NCI-H2227 treated with DMSO at 0.1 percent for 48 hours (cell line): ENCODE measurements around the gene OR56A1.
"Not testable (repeated sequence)": the region's sequence is repeated elsewhere in the genome, so short reads cannot be mapped to it uniquely, and the experiment has no call there.

Experiments used
- DNase-seq: peaks from one replicate; lab custom pipeline; 2025; lab: John Stamatoyannopoulos, UW

The OR56A1 gene, protein sequence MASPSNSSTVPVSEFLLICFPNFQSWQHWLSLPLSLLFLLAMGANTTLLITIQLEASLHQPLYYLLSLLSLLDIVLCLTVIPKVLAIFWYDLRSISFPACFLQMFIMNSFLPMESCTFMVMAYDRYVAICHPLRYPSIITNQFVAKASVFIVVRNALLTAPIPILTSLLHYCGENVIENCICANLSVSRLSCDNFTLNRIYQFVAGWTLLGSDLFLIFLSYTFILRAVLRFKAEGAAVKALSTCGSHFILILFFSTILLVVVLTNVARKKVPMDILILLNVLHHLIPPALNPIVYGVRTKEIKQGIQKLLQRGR

DNA sequence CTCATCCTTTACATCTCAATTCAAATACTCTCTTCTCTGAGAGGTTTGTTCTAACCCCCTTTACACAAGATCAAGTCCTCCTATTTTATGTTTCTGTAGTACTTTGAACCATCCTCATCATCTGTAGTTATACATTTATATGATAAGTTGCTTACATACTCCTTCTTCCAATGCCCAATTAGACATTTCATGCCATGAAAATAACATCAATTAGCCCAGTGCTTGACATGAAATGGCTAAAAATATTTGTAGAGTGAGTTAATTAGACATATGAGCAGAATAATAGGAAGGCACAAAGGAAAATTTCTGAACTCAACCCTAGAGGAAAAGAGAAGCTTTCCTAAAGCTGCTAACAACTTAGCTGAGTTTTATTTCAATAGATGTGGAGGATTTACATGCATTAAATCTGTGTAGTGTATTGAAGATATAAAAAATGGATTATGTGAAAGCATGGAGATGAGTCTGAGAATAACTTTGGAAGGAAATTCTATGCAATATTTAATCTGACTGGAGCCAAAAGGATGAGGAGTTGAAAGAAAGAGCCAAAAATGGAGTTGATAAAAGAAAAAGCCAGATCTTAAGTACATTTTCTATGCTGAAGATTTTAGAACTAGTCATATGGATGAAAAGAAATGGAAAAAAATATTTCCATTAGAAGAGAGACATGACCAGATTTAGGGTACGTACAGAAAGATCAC lies at the start of gene OR56A1:
Gene OR56A1 (minus strand): TSS at position 51 of the 698 bp plus-strand sequence. CDS start 3,066 bp downstream, outside the sequence.
- no peak for DNase-seq

DNA sequence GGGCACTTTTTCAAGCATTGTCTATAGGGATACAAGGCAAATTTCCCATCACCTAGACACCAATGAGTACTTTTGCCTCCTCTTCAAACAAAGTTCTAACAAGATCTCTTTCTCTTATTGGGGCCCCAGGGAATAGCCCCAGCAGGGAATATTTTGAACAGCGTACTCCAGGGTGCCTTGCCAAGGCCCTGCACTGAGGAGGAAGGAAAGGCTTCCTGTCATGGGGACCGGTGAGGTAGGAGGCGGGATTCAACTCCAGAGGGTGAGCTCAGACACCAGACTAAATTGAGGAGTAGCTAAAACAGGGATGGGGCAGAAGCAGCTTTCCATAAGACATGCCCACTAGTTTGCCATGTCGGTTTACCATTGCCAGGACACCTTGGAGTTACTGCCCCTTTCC lies 48.9 kb upstream of the OR56A1 start:
- no peak for DNase-seq

DNA sequence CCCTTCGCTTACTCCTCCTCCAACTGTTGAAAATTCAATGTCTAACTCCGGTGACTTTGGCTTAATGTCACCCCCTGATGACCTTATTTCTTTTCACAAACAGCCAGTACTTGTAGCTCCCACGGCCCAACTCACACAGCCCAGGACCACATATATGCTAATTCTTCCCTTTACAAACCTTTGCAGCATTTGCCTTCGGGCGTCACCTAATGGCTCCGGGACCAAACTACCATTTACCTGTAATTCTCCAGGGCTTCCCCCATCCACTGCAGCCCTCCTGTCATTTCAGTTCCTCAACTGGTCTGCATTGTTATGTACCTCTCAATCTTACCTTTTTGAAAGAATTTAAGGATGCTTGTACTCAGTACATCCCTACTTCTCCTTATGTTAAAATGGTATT lies 47.2 kb upstream of the OR56A1 start:
- DNase-seq: no peak

DNA sequence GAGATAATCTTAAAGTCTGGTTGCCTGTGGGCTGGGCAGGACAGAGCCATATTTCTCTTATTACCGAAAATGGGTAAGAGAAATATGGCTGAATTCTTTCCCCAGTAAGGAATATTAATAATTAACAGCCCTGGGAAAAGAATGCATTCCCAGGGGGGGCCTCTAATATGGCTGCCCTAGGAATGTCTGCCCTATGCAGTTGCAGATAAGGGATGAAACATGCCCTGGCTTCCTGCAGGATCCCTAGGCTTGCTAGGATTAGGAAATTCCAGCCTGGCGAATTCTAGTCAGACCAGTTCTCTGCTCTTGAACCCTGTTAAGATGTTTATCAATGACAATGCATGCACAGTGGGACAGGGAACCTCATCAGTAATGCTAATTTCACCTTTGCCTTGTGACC lies 45.9 kb upstream of the OR56A1 start:
- DNase-seq: not testable (repeated sequence)

DNA sequence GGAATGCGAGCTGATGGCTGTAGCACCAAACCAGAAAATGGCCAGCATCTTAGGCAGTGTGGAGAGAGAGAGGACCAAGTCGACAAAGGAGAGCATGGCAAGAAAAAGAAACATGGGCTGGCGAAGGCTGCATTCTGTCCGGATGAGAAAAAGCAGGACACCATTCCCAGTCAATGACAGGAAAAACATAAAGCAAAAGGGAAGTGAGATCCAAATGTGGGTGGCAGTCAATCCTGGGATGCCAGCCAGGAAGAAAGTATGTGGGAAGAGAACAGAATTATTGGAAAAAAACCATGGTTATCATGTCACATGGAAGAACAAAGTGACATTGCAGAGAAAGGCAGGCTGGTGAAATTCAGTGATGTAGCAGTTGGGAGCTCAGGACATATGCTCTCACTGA lies 36.9 kb upstream of the OR56A1 start:
- no peak for DNase-seq

DNA sequence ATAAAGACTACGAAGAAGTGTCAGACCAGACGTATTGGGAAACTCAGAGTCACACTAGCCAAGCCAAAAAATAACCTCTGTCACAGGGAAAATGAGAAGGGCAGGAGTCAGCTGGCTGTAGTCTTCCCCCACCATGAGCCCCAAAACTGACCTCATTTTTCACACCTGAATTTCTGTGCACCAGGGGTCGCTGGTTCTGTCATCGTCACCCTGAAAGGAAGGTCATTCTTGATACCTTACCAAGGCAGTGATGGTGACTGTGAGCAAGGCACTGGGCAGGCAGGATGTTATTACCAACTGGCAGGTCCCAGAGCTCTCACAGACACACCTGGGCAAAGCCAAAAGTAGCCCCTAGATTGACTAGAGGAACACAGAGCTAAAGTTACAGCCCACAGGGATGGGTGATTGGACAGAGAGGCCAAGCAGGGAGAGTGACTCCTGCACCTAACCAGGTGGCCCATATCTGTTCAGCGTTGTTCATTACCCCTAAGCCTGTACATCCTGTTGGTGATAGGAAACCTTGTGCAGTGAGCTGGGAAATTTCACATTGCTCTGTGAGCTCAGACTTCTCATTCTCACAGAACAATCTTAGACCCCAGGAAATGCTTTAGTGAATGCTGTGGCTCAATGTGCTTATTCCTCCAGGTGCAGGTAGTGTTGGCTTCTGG lies 32.3 kb upstream of the OR56A1 start:
- DNase-seq: no peak

DNA sequence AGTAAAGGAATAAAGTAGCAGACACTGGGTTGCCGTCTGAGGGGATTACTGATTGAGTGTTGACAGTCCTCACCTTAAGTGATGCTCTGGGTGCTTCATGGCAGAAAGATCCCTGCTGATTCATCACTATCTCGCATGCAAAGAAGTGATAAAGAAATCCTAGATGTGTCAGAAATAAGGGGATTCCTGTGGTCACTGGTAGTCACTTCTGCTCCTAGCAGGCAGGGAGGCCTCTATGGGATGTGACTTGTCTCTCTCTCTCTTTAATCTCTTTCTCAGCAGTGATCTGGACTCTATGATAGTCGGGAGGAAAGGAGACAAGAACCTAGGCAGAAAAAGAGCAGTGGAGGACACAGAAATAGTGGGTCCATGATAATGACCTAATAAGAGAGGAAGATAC lies 30.9 kb upstream of the OR56A1 start:
- DNase-seq: no peak

DNA sequence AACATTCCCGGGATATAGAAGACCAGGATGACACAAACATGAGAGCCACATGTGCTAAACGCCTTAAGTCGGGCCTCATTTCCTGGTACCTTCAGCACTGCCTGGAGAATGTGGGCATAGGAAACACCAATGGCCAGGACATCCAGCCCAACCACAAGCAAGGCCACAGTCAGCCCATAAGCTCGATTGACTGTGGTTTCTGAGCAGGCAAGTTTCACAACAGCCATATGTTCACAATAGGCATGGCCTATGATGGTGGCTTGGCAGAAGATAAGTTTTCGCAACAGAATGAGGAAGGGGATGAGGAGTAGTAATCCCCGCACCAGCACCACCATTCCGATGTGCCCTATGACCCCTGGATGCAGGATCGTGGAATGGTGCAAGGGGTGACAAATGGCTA lies 26.9 kb upstream of the OR56A1 start:
- no peak for DNase-seq

DNA sequence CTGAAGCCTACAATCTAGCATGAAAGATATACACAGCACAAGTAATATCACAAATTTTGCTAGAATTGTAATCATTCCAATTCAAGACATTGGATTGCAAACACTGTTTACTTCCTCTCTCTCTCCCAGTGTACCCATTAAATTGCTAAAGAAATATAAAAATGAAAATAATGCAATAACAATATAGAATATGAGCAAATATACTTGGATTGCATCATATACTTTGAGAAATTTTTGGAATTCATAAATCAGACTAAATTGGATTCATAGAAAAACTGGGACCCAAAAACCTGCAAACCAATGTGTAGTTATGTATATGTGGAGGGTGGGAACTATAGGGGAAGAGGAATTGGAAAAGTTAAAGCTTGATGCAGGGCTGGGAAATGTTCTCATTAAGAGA lies 25.0 kb upstream of the OR56A1 start:
- no peak for DNase-seq

DNA sequence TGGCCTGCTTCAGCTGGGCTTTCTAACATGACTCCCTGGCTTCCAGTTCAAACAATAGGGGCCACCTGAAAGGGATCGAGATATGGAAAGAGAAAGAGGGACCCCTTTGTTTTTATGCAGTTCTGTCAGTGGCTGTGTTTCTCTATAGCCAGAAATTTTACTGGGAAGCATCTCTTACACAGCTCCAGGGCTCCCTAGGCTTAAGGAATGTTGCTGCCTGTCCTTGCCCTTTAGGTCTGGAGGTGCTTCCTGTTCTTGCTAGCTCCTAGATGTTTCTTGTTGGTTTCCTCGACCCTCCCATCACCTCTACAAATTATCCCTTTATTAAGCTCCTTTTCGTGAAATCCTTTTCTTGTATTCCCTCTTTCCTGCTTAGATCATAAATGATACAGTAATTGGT lies 21.8 kb upstream of the OR56A1 start:
- no peak for DNase-seq

DNA sequence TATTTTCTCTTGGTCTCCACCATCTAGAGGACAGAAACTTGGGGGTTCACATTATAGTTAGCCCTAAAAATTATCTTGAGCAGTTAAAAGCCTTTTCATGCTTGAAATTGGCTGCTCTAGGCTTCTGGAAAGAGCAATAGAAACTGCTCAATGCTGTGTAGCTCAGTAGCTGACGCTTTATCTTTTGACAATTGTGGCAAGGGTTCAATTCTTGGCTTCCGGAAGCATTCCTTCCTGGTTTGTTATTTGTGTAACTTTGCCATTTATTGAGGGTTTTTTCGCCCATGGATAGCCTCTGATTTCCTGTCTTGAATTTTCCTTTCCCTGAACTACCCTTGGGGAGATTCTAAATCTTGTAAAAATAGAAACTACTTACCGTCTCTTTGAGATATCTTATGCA lies 10.3 kb upstream of the OR56A1 start:
- no peak for DNase-seq

DNA sequence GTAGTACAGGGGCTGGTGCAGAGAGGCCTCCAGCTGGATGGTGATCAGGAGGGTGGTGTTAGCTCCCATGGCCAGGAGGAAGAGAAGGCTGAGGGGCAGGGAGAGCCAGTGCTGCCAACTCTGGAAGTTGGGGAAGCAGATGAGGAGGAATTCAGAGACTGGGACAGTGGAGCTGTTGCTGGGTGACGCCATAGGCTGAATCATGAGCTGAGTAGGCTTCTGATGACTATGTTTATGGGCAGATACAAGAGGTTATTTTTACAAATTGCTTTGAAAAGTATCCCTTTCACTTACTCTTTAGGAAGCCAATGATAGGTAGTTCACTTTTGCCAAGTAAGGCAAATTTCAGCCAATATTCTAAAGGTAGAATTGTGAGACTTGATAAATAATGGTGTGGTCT lies 3.1 kb downstream of the OR56A1 start:
- DNase-seq: no peak

DNA sequence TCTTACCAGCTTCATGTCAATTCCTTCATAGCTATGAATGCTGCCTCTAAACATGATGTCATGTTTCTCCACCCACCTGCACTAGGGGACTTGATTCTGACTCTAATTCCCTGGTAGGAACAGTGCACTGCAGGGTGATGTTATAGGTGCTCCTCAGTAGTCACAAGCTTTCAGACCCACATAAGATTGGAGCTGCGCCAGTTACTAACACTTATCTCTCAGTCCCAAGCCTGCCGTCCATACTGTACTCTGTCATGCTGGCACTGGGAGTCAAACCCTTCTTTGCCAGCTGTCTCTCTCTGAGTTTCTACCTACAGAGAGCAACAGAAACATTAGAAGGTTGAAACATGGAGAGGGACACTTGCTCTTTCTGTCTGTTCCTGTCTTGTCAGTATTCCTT lies 5.5 kb downstream of the OR56A1 start:
- no peak for DNase-seq

DNA sequence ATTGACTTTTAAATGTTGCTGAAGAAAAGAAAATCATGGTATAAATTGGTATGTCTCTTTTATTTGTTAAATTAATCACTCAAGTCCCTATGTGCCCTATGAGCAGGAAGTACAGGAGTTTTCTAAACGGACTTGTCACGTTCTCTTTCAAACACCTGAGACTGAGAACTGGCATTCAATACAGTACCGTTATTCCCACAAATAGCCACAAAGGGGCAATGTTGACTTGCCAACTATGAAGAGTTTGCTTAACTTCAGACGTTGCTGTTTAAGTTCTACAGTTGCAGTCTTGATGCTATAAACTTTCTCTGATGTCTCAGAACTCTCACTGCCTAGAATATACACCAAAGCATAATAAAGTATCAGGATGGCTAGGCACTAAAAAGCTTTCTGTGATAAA lies 7.6 kb downstream of the OR56A1 start:
- peak; percentile 7 for DNase-seq

DNA sequence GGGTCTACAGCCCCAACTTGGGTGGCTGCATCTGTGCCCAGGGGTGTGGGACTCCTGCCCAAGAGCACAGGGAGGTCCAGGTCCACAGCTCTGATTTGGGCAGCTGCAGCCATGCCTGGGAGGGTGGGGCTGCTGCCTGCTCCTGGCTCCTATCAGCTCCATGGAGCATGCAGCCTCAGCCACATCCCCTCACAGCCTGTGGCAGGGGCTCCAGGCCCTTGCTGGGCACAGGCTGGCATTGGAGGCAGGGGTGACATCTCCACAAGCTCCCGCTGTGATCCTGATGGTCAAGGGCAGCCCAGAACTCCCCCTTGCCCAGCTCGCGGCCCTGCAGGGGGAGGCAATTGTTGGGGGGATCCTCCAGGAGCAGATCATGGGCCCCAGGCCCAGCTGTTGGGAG lies 17.5 kb downstream of the OR56A1 start:
- no peak for DNase-seq

DNA sequence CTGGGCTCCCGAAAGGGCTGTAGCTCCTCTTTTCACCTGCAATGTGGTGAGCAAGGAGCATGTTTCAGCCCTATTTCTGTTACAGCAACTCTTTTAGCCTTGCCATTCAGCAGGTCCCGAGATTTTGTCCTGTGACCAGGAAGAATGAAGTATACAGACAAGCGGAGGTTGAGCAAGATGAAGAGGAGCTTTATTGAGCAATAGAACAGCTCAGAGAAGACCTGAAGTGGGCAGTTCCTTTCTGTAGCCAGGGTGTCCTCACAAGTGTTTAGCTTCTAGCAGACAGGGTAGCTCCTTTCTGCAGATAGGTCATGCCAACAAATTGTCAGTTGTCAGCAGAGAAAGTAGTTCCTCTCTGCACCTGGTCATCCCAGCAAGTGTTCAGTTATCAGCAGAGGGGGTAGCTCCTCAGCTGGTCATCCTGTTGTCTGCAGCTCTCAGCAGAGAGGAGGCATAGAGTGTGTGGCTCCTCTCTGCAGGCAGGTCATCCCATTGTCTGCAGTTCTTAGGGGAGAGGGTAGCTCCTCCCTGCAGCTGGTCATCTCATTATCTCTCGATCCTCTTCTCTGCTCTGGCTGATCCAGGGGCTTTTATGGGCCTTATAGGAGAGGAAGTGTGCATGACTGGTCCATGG lies 18.4 kb downstream of the OR56A1 start:
- DNase-seq: no peak

DNA sequence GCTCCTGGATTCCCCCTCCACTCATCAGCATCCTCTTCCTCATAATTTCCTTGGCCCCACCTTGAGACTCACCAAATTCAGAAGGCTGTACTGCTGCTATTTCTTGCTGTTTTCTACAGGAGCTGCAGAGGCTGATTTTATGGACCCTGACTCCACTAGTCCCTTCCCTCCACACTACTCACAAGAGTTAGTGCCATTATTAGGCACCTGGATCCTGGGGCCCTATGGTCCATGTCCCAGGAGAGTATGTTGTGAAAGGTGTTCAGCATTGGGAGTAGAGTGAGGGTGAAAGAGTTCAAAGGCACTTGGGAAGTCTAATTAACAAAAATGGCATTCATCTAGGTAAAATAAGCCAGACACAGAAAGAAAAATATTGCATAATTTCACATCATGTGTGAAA lies 23.7 kb downstream of the OR56A1 start, which contains the start of gene OR56A4:
Gene OR56A4 (minus strand): TSS at position 101 of the 400 bp plus-strand sequence. CDS start 3,954 bp downstream, outside the sequence.
- no peak for DNase-seq

DNA sequence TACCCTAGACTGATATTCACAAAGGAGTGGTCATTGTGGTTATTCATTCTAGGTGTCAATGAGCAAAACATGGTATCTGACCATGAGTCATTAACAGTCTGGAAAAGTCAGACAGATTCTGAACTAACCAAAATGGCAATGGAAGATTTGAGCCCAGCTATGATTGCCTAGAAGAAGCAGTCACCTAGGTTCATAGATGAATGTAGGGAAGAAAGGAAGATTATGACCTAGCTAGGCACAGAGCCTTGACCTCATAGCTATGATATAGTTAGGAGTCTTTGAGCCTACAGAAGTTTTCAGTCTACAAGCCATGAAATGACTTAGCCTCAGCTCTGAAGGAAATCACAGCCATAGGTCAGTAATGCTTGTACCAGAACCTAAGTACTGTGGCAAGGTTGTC lies 24.2 kb downstream of the OR56A1 start:
- DNase-seq: no peak

DNA sequence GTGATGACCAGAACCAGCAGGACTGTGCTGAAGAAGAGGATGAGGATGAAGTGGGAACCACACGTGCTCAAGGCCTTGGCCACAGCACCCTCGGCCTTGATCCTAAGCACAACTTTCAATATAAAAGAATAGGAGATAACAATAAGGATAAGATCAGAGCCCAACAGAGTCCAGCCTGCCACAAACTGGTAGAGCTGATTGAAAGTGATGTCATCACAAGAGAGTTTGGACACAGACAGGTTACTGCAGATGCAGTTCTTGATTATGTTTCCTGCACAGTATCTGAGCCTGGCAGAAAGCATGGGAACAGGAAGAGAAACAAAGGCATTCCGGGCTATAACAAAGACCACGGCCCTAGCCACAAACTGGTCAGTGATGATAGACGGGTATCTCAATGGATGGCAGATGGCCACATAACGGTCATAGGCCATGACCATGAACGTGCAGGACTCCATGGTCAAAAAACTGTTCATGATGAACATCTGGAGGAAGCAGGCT lies 28.3 kb downstream of the OR56A1 start:
- no peak for DNase-seq

DNA sequence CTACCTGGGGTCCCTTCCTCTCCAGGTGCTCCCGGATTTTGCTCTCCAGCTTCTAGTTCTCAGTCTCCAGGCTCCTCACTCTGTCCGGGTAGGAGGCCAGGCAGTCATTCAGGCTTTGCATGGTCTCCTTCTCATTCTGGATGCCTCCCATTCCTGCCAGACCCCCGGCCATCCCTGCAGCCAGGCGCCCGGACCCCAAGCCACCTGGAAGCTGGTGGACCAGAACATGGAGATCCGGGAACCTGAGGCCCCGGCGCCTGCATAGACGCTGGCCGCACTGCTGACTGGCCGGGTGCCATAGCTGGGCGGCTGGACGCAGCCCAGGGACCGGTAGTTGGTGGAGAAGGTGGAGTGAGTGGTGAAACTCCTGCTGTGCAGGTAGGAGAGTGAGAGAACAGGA lies 35.8 kb downstream of the OR56A1 start:
- DNase-seq: no peak

DNA sequence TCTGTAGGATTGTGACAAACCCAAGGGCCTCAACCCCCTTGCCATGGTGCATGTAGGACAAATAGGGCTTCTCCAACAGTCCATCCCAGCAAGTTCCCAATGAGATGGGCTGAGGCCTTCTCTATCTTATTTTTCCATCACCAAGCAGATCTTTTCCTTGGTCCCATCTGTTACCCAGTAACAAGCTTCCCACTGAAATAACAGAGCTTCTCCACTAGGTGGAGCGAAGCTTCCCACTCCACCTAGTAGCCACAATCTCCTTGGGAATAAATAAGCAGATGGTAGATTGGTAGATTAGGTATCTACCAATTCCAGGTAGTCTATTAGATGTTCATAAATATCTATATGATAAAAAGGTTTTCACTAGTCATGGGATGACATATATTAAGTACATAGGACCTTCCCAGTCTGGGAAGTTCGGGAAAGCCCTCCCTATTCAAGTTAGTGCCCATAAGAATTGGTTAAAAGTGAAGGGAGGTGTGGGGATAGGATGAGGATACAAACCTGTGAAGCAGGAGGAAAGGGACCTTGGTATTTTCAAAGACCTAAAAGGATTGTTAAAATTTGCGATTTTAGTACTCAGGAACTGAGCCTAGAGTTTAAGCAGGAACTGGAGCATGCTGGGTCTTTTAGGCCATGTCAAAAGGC lies 37.8 kb downstream of the OR56A1 start:
- peak; percentile 2 for DNase-seq

DNA sequence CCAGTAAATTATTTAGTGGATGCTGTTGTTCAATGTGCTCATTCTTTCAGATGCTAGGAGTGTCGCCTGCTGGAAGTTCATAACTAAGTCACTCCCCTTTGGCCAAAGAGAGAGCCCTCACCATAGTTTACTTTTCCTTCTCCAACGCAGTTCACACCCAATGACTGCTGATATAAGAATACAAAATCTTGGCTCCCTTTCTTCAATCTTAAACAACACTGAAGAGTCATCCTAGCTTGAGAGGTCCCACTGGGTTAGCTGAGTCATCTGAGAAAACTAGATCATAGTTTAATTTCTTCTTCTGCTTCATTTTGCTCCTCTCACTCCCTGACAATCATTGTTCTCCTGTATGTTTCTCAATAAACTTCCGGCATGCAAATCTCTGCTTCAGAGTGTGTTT lies 38.4 kb downstream of the OR56A1 start:
- DNase-seq: no peak
